ENCODE data around the gene DUSP8.
"Not testable (repeated sequence)": the region's sequence is repeated elsewhere in the genome, so short reads cannot be mapped to it uniquely, and the experiment has no call there.

The DUSP8 gene

GRCh38 chr11:1514336-1515061 is 57.6 kb downstream of the DUSP8 start:
- no peak for DNase-seq (ENCODE audit: low spot score)

GRCh38 chr11:1513326-1514296 is 58.5 kb downstream of the DUSP8 start:
- no peak for DNase-seq (ENCODE audit: low spot score)

GRCh38 chr11:1512531-1513258 is 59.4 kb downstream of the DUSP8 start:
- DNase-seq (ENCODE audit: low spot score): not testable (repeated sequence)

DNA sequence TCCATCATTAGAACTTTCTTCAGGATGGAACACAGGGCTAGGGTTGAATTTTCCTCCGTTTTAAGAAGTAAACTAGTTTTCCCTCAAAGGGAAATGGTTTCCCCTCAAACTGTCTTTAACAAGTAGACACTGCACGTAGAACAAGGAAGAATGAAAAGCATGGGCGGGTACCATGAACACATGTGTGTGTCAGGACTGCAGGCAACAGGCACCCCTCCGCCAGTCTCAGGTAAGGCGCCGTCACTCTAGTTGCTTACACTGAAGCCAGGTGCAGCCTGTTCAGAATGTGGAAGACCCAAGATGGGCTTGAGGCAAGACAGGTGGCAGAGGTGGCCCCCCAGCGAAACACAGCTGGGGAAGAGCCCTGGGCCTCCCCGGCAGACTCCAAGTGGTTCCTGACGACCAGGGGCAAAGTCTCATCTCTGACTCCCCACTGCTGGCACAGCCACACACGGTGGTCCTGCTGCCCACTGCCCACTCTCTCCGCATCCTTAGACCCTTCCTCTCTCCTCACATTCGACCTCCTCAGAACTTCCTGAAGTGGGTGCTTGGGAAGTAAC is 60.1 kb downstream of the DUSP8 start:
- no peak for DNase-seq (ENCODE audit: low spot score)

DNA sequence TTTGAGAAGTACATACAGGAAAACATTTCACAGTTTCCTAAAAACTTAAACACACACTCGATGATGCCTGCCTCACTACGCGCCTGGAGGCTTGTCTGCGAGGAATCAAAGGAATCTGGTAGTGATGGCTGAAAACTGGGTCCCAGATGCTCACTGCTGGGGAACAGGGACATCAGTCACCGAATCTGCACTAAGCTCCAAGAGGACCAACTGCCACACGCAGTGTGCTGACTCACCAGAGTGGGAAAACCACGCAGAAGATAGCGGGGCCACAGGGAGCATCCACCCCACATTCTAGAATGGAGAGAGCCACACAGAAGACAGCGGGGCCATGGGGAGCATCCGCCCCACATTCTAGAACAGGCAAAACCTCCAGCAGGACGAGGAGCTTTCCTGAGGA is 61.1 kb downstream of the DUSP8 start:
- DNase-seq (ENCODE audit: low spot score): no peak

GRCh38 chr11:1510351-1510750 is 61.7 kb downstream of the DUSP8 start:
- DNase-seq (ENCODE audit: low spot score): not testable (repeated sequence)

DNA sequence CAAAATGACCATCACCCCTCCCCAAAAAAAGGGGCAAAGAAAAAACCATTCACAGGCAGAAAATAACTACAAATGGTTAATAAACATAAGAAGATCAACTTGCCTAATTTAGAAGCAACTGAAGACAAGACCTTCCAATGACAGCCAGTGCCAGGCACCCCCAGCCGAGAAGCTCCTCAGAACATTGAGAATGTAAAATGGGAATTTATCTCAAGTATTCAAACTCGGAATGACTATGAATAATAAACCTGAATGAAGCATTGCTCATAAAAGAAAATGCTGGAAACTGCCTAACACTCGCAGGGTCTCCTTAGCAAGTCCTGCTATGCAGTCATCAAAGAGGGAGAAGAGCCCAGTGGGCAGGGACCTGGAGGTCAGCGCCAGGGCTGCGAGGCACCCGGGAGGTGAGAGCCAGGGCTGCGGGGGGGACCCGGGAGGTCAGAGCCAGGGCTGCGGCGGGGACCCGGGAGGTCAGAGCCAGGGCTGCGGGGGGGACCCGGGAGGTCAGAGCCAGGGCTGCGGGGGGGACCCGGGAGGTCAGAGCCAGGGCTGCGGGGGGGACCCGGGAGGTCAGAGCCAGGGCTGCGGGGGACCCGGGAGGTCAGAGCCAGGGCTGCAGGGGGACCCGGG is 62.3 kb downstream of the DUSP8 start:
- no peak for DNase-seq (ENCODE audit: low spot score)

- no peak for DNase-seq (ENCODE audit: low spot score)
These were observed 63.1 kb downstream of the DUSP8 start for GRCh38 chr11:1508986-1509385.

GRCh38 chr11:1508491-1508891 is 63.6 kb downstream of the DUSP8 start:
- no peak for DNase-seq (ENCODE audit: low spot score)

DNA sequence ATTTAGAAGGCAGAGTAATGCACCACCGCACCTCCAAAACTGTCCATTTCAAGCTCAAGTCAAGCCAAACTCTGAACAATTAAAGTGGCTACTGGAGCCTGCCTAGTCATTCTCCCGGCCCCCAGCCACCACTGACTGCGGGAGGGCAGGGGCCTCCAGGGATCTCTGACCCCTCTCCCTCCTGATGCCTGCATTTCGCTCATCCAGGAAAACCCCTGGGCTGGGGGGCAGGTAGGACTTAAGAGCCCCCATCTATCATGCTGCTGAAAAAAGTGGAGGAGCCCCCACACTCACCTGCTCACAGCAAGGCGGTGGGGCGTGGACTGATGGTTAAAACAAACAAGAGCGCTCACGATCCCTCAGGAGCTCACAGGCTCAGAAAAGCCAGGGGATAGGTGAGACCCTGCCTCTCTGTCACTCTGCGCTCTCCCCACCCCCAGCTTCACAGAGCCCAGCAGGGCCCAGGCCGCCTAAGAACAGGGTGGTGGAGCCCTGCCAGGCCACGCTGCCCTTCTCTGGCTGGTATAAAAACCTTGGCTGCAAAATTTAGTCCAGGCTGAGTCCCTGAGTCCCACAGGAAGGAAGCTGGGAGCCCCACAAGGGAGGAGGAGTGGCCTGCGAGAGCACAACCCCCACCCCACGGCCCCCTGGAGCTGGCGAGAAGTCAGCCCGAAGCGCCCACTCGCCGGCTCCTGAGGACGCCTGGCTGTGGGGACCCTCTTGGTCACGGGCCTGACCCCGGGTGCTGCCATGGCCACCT is 64.5 kb downstream of the DUSP8 start:
- no peak for DNase-seq (ENCODE audit: low spot score)

DNA sequence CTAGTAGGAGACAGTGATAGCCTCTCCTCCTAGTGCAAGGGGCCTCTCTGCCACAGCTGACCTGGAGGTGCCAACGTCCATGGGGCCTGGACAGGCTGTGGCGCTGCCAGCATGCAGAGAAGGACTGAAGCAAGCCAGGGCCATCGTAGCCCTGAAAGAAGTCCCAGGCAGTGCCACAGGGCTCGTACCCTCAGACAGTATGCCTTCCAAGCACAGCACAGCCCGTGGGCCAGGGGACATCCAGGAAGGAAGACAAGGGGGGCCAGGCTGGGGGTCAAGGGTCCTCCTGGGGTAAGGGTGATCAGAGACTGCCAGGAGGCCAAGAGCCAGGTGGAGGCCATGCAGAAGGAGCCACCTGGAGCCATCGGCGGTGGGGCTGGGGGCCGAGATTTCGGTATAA is 65.1 kb downstream of the DUSP8 start:
- DNase-seq (ENCODE audit: low spot score): no peak

DNA sequence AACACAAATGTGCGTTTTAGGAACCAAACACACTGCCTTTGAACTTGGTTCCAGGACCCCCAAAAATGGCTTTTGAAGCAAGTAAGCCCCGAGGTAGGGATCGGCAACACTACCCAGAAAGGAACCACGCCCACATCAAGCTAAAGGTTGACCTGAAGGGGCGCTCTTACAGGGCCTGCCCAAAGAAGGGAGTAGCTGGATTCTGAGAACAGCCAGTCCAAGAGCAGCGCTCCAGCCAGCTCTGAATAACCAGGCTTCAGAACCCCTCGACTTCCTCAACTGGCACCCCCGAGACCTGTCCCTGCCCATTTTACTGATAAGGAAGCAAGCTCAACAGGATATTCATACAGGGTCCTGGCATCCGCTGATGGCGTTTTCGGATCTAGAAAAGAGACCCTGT is 66.6 kb downstream of the DUSP8 start:
- DNase-seq (ENCODE audit: low spot score): no peak

GRCh38 chr11:1504581-1505290 is 67.3 kb downstream of the DUSP8 start:
- DNase-seq (ENCODE audit: low spot score): no peak

GRCh38 chr11:1504138-1504537 is 67.9 kb downstream of the DUSP8 start:
- no peak for DNase-seq (ENCODE audit: low spot score)
